Adrenal gland (tissue), 12 donors: ENCODE measurements around the gene SUN1. TPM values are rescaled to one million over a fixed set of nuclear protein-coding genes. Genes with fewer than 3 reads are reported as not detected.

Experiments used
- DNase-seq, 7 donors: peaks; one replicate each; pipeline ENCODE4 v3.0.0-alpha.2; 2019 to 2020
- H3K27ac ChIP-seq, 5 donors: fragments of 200-600 bp; sonication (generic) in 4 of 5; 1 replicate in 3 of 5; 2 replicates in 2 of 5; pipeline versions ENCODE4 v1.5.1 to v1.8.0; 2016 to 2020; ENCODE audit warnings: mild to moderate bottlenecking in 1 of 5
- H3K27me3 ChIP-seq: fragments of 200-600 bp; 2 replicates; pipeline ENCODE4 v1.8.0; 2021
- H3K36me3 ChIP-seq, 2 donors: fragments of 200-600 bp; replicated peaks in 1 of 2; 1 replicate in 1 of 2; 2 replicates in 1 of 2; pipeline versions ENCODE4 v1.5.1 to v1.8.0; 2018 to 2022
- H3K4me1 ChIP-seq, 2 donors: fragments of 200-600 bp; replicated peaks in 1 of 2; 1 replicate in 1 of 2; 2 replicates in 1 of 2; pipeline versions ENCODE4 v1.5.1 to v1.8.0; 2018 to 2021
- H3K4me3 ChIP-seq, 4 donors: fragments of 200-600 bp; sonication (generic) in 3 of 4; one replicate each; pipeline ENCODE4 v1.5.1; 2016 to 2018
- H3K9me3 ChIP-seq, 3 donors: fragments of 200-600 bp; sonication (generic) in 1 of 3; replicated peaks in 1 of 3; 1 replicate in 2 of 3; 2 replicates in 1 of 3; pipeline versions ENCODE4 v1.5.1 to v1.8.0; 2016 to 2021
- CTCF ChIP-seq, 6 experiments: fragments of 450-650 bp in 4 of 6; fragments of 200-600 bp in 2 of 6; sonication (generic) in 1 of 6; IDR thresholded peaks; 1 replicate in 5 of 6; 2 replicates in 1 of 6; pipeline versions ENCODE4 v1.5.1 to v1.8.0; 2016 to 2021; ENCODE audit warnings: antibody characterized with exemption in 6 of 6, mild to moderate bottlenecking in 2 of 6, moderate library complexity in 1 of 6
- POLR2A ChIP-seq, 2 donors: fragments of 450-650 bp; IDR thresholded peaks; one replicate each; pipeline ENCODE4 v1.6.1; 2017; ENCODE audit warnings: antibody characterized with exemption in 2 of 2, mild to moderate bottlenecking in 2 of 2, moderate library complexity in 1 of 2
- WGBS, 4 donors: extraction: QIAGEN DNeasy Blood & Tissue Kit in 2 of 4; methylation state at CpG; one replicate each; pipeline versions ENCODE4 v1.1.5 to v1.1.7; 2013 to 2017; 5-methylcytosine and 5-hydroxymethylcytosine counted together
- intact Hi-C, 2 donors: fragments of 100-400 bp; cut with DNase I; formaldehyde crosslinking; loops; one replicate each; pipeline versions ENCODE4 v1.14.1 to v1.15.0; 2022 to 2023
- polyA plus RNA-seq, 3 donors: library from polyadenylated mRNA; stranded (reverse); fragments of 200-250 nt in 2 of 3; fragments of 350-450 nt in 1 of 3; fragmentation: Illumina TruSeq in 1 of 3; extraction: RNeasy Lipid Tissue Mini Kit (QIAGEN cat#74804) in 1 of 3; gene quantifications; one replicate each; pipeline ENCODE4 v1.2.3, GENCODE V29; 2013 to 2014
- total RNA-seq, 9 donors: library from RNA; depleted of rRNA in 4 of 9; stranded (reverse); fragments of >200 nt in 4 of 9; fragments of 120-200 nt in 1 of 9; fragmentation: NEBNext Ultra II Directional in 1 of 9; extraction: Animal tissue kit (Norgen Biotek cat#: 25700) in 1 of 9; gene quantifications; one replicate each; pipeline versions ENCODE4 v1.1.0 to v1.2.4, GENCODE V29; 2013 to 2023
- donor health status: healthy with polysubstance abuse.
- donor health status: Bipolar disorder and iron deficiency.
- donor health status: DM: yes; HTN: yes; CAD: no.
- donor health status: DM: no; HTN: no; CAD: no.
- donor health status: DM: no; HTN: no; CAD: no.
- donor health status: DM: yes; HTN: yes; CAD: no.

SUN1 gene
- total and polyA plus RNA-seq, 12 donors: 28.7 to 122 (median 99.9) TPM

GRCh38 chr7:887488-887820 lies 55.2 kb downstream of the SUN1 start:
- Histone ChIP-seq H3K27me3 (no peaks in the 10 kb centered on the region), H3K4me3 (no peak overlapping the region), H3K27ac (peak overlapping the region in 2 of 5 donors; percentile 77 to 87), H3K9me3 (no peaks in the 10 kb centered on the region), H3K4me1 (peaks cover 35 to 53% of the 10 kb centered on the region in 2 donors), H3K36me3 (peaks cover 0 to 50% of the 10 kb centered on the region in 2 donors)
- peak in 2 of 7 donors; percentile 20 to 31 for DNase-seq
- WGBS, 4 donors: 91 to 95% (median 92%) methylated on average over 3 to 18 of the region's 18 CpGs
- intact Hi-C loops: loop anchor here in 1 of 2 donors (10.0 kb wide), 1 partner anchor 77 kb away; no protein-coding TSS in a partner anchor
- TF ChIP-seq POLR2A (IDR thresholded peaks at IDR 0.05) (no peak), CTCF (IDR thresholded peaks at IDR 0.05) (no peak)

DNA sequence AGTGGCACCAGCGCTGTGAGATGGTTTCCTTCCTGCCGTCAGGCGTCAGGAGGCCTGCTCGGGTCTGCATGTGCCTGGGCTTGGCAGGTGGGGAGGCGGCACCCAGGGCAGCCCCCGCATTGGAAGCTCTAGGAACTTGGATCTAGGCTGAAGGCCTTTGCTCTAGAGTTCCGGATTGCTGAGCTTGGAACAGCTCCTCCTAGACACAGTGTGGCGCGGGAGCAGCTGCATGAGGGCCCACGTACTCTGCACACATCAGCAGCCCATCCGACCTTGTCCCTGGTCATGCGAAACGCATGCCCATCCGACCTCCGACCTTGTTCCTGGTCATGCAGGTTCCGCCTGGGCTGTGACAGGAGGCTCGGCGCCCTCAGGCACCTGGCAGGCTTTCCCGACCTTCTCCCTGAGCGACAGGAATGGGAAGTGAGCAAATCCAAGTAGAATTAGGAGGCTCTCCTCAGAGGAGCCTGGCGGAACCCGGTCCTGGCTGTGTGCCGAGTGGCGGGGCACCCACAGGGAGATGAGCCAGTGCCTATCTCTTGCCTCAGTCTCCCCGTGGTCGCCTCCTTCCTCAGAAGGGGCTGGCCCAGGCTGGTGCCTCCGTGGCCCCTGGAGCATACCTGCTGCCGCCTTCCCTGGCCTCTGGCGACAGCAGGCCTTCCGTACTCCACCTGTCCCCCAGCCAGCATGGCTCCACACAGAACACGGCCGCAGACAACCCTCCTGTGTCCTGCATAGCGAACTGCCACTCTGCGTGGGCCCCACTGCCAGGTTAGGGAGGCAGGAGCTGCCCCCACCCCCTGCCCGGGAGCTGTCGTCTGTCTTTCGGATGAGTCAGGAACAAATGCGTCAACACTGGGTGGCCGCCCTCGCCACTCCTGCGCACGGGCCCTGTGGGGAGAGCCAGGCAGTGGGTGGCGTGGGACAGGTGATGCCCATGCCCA lies 56.1 kb downstream of the SUN1 start:
- Histone ChIP-seq H3K9me3 (no peaks in the 10 kb centered on the region), H3K4me1 (peaks cover 27 to 44% of the 10 kb centered on the region in 2 donors), H3K36me3 (peaks cover 0 to 50% of the 10 kb centered on the region in 2 donors), H3K27ac (peak overlapping the region in 3 of 5 donors; percentile 41 to 87 (median 77)), H3K4me3 (no peak overlapping the region), H3K27me3 (no peaks in the 10 kb centered on the region)
- 56 to 85% (median 61%) methylated on average over 4 to 43 of the region's 43 CpGs for WGBS, 4 donors
- peak; percentile 77 to 91 (median 83) for DNase-seq
- TF ChIP-seq CTCF (IDR thresholded peaks at IDR 0.05): no peak
- TF ChIP-seq POLR2A (IDR thresholded peaks at IDR 0.05): peak in 1 of 2 donors; percentile 13
- intact Hi-C loops: loop anchor here in 1 of 2 donors (10.0 kb wide), 1 partner anchor 76 kb away; no protein-coding TSS in a partner anchor

DNA sequence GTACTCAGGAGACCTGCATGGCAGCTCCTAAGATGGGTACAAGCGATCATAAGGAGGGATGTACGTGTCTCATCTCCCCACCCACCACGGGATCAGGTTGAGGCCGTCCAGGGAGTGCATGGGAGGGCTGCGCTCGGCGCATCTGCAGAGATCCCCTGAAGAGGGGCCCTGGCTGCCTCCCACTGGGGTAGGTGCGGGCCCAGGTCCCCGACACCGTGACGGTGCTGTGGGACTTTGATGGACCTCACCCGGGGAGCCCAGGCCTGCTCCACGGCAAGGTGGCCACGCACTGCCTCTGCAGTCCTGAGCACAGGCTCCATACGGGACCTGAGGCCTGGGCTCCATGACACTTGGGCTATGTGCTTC lies 56.7 kb downstream of the SUN1 start:
- peaks cover 0 to 56% of the 10 kb centered on the region in 2 donors for H3K36me3 ChIP-seq
- 80 to 86% (median 81%) methylated on average over 4 to 15 of the region's 15 CpGs for WGBS, 4 donors
- no peak for DNase-seq

More for the DNA sequence above, 56.7 kb downstream of the SUN1 start:
- H3K4me1 ChIP-seq: peaks cover 20 to 38% of the 10 kb centered on the region in 2 donors
- H3K9me3 ChIP-seq: no peaks in the 10 kb centered on the region
- intact Hi-C loops: loop anchor here in 1 of 2 donors (10.0 kb wide), 1 partner anchor 76 kb away; no protein-coding TSS in a partner anchor
- H3K27me3 ChIP-seq: no peaks in the 10 kb centered on the region
- peak overlapping the region in 4 of 5 donors; percentile 40 to 87 (median 59) for H3K27ac ChIP-seq
- no peak for TF ChIP-seq POLR2A (IDR thresholded peaks at IDR 0.05)
- no peak for TF ChIP-seq CTCF (IDR thresholded peaks at IDR 0.05)
- no peak overlapping the region for H3K4me3 ChIP-seq
